ENCODE data around the gene ELF4.

The ELF4 gene

GRCh38 chrX:130111220-130112154, 1.2 kb upstream of the ELF4 start:
- DNase-seq = no peak

GRCh38 chrX:130109429-130110378, 593 bp downstream of the ELF4 start:
- no peak for DNase-seq

GRCh38 chrX:130108647-130109428, 1.5 kb downstream of the ELF4 start:
- DNase-seq = no peak

- no peak for DNase-seq
Measured at GRCh38 chrX:130106071-130106470, 4.2 kb downstream of the ELF4 start.

- no peak for DNase-seq
Measured at GRCh38 chrX:130105244-130105643, 5.1 kb downstream of the ELF4 start.

GRCh38 chrX:130103605-130104004, 6.7 kb downstream of the ELF4 start:
- no peak for DNase-seq

GRCh38 chrX:130100180-130100579, 10.1 kb downstream of the ELF4 start:
- DNase-seq = no peak

GRCh38 chrX:130098210-130098552, 12.1 kb downstream of the ELF4 start:
- DNase-seq = no peak

GRCh38 chrX:130097507-130098209, 12.6 kb downstream of the ELF4 start:
- no peak for DNase-seq

- DNase-seq = no peak
Measured at GRCh38 chrX:130095249-130096030, 14.9 kb downstream of the ELF4 start.

GRCh38 chrX:130094696-130095095, 15.6 kb downstream of the ELF4 start:
- DNase-seq = no peak

GRCh38 chrX:130093271-130093670, 17.0 kb downstream of the ELF4 start:
- DNase-seq = no peak

GRCh38 chrX:130091980-130092522, 18.2 kb downstream of the ELF4 start:
- no peak for DNase-seq

- DNase-seq = no peak
Measured at GRCh38 chrX:130090364-130090763, 19.9 kb downstream of the ELF4 start.

GRCh38 chrX:130086447-130087206, 23.7 kb downstream of the ELF4 start:
- no peak for DNase-seq

- DNase-seq = no peak
Measured at GRCh38 chrX:130085551-130086446, 24.5 kb downstream of the ELF4 start.

- DNase-seq = no peak
Measured at GRCh38 chrX:130084631-130085237, 25.6 kb downstream of the ELF4 start.

- DNase-seq = no peak
Measured at GRCh38 chrX:130083656-130084382, 26.5 kb downstream of the ELF4 start.

Measured in 8988T (cell line).